ENCODE results near the gene FBXO31.
A peak's percentile ranks its signal among the peaks of the same experiment; 100 is the strongest.

FBXO31 gene

GRCh38 chr16:87323727-87324410 is 59.7 kb downstream of the FBXO31 start:
- DNase-seq = no peak

DNA sequence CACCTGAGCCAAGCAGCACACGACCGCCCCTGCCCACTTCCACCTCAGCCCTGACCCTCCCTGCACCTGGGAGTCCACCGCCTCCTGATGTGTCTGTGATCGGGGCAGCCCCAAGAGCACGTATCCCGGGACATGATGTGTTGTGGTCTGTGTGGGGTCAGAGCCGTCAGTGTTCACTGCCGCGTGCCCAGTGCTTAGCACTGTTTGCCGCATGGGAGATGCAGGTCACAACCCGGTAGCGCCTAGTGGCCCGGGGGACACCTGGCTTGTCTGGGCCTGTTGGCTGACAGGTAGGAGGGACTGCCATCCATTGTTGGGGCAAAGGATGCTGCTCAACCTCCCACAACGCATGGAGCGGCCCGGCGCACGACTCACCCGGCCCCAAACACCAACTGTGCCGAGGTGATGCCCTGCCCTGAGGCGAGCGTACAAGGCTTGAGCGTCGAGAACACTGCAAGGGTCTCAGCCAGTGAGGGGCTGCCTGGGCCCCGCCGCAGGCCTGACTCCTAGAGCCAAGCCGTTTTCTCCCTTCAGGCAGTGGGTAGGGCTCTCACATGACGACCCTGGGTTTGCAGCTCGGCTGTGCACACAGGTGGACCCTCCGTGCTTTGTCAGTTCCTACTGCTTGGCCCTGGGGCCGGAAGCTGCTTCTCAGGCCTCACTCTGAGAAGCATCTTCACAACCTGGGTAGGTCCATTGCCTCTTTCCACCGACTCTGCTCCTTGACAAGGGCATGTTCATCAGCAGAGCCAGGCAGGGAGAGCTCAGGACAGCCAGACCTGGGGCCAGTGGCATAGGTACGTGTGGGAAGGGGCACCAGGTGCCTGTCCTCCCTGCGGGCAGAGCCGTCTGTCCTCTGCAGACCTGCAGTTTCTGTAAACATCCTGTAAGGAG is 60.5 kb downstream of the FBXO31 start:
- DNase-seq = no peak

DNA sequence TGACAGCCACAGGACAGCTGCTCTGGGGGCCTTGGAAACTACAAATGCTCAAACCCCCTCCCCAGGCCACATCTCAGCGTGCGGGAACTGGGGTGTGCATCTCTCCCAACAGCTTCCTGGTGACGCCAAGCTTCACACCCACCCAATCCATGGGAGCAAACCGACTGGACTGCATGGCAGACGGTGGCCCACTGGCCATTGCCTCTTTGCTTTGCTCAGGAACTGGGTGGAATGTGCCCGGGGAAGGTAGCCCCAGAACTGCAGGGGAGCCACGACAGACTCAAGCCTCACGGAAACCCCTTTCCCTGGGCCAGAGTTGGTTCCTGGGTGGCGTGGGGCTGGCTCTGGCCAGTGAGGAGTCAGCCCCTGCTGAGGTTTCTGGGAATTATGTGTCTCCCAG is 61.2 kb downstream of the FBXO31 start:
- no peak for DNase-seq

GRCh38 chr16:87321336-87322107 is 62.1 kb downstream of the FBXO31 start:
- no peak for DNase-seq

DNA sequence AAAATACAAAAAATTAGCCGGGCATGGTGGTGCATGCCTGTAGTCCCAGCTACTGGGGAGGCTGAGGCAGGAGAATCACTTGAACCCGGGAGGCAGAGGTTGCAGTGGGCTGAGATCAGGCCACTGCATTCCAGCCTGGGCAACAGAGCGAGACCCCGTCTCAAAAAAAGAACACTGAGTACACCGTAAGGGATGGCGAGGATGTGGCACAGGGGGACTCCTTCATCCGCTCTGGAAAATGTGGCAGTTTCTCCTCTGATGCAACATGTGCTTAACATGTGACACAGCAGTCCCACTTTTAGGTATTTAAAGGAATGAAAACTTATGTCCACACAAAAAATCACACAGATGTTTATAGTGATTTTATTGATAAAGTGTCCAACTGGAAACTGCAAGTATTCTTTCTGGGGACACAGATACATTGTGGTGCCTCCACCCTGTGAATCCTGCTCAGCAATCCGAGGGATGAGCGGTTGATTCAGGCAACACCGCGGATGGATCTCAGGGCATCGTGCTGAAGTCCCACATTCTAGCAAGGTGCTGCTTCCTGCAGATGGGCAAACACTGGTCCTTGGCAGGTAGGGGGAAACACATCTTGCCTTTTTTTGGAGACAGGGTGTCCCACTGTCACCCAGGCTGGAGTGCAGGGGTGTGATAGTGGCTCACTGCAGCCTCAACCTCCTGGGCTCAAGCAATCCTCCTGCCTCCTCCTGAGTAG is 62.9 kb downstream of the FBXO31 start:
- DNase-seq = no peak

DNA sequence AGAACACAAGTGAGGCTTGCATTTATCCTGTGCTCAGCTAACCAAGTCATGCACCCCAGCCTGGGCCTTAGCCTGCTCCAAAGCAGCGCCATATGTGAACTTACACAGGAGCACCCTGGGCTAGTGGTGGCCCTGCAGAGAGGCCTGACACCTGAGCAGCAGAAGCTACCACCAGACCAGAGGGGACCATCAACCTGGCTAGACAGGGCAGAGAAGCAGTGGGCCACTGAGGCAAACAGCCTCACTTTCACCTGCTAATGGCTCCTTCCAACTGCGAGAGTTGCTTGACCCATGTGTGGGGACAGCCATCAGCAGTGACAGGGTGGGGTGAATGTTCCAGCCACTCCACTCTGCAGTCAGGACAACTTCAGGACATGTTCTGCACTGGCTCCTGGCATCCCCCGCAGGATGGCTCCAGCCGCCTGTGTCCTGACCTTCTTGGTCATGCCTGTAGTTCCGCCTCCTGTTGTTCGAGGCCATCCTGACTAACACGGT is 63.5 kb downstream of the FBXO31 start:
- no peak for DNase-seq

GRCh38 chr16:87319011-87319410 is 64.6 kb downstream of the FBXO31 start:
- DNase-seq = no peak

GRCh38 chr16:87317750-87318644 is 65.6 kb downstream of the FBXO31 start:
- peak; percentile 39 for DNase-seq

DNA sequence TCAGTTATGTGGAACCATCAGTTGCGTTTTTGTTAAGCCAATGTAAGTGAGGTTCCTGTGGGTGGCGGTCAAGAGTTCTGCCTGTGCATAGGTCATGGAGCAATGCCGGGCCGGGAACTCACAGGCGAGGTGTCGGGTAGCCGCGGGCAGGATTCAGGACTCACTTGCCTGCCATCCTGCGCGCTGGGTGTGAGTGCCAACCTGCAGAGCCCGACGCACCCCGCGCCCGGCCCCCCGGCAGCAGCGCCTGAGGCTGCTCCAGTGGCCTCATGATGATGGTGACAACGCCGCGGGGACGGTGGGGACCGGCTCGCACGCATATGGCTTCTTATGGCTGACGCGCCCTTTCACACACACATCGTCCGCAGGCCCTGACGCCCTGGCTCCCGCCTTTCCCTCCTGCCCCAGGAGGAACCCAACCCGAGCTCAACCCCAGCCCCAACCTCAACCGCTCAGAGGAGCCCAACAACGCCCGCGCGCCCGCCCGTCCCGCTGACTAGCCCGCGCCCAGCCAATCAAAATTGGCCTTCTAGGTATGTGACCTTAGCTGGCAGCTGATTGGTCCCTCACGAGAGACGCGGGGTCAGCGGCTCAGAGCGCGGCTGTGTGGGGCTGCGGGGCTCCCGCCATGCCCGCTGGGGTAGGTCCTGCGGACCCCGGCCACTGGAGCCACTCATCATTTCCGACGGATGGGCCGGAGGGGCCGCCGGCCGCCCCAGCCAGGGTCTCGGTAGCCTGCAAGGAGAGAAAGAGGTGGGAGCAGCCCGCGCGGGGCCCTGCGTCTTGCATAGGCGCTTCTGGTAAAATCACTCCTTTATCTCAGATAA is 66.4 kb downstream of the FBXO31 start, which contains the start of gene C16orf95:
Gene C16orf95, minus strand, starts transcription at position 470 of the 827 bp plus-strand sequence. Its CDS starts 150 bp downstream, at position 320.
- DNase-seq = peak; percentile 94

GRCh38 chr16:87316450-87316922 is 67.1 kb downstream of the FBXO31 start:
- DNase-seq = no peak

DNA sequence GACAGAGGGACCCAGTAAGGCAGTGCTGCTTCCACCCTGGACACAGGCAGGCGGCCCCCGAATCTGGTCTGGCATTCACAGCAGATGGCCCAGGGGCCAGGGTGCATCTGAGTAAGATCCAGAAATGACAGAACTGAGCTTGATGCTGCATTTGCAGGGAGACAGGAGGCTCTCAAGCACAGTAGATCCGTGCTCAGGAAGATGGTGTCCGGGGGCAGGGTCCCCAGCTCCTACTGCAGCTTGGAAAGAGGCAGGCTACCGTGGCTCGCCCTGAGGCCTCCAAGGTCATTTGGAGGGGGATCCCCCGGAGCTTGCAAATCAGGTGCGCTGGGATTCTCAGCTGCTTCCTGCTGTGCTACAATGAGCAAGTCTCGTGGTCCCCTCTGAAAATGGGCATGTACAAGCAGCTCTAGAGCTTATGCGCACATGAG is 68.6 kb downstream of the FBXO31 start:
- DNase-seq = no peak

DNA sequence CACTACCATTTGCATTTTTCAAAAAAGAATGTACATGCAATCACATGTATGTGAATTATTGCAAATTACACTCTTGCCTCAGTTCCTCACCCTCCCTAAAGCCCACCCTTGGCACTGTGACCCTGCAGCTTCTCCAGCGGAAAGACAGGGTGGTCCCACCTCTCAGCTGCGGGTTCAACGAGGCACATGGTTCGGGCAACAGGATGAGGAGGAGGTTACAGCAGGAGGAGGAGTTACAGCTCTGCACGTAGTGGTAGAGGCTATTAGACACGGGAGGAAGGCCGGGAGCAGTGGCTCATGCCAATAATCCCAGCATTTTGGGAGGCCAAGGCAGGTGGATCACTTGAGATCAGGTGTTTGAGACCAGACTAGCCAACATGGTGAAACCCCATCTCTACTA is 71.6 kb downstream of the FBXO31 start:
- no peak for DNase-seq

- DNase-seq = no peak
These were observed 72.2 kb downstream of the FBXO31 start for GRCh38 chr16:87311387-87311786.

GRCh38 chr16:87310610-87311009 is 73.0 kb downstream of the FBXO31 start:
- no peak for DNase-seq

DNA sequence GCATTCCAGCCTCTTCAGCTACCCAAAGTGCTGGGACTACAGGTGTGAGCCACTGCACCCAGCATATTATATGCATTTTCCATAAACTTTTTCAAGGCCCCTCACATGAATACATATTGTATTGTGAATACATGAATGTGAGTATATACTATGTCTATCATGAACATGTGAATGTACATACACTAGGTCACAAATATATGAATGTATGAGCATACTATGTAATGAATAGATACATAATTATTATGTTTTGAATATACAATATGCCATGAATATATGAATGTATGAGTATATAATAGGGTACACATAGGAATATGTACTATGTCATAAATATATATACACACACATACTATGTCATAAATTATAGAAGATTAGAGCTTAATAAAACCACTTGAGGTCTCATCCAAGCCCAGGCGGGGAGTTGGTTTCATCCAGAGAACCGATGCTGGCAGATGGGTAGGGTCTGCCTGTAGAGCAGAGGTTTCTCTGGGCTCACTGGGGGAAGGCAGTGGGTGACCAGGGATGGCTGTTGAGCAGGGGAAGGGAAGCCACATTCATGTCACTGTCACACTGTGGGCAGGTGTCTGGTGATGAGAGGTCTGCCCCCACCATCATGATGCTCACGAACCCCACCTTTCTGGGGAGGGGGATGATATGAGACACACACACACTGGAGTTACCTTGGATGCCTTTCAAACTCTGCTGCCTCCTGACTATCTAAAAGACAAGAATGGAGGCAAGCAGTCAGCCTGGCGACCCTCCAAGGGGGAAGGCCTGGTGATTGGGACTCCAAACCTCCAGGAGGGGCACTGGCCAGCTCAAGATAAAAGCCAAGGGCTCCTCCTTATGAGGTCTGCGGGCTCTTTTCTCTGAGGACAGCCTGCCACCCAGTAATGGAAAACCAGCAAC is 73.7 kb downstream of the FBXO31 start:
- no peak for DNase-seq

- no peak for DNase-seq
These were observed 74.8 kb downstream of the FBXO31 start for GRCh38 chr16:87308826-87309225.

GRCh38 chr16:87306516-87306915 is 77.1 kb downstream of the FBXO31 start:
- no peak for DNase-seq

- DNase-seq = no peak
These were observed 77.8 kb downstream of the FBXO31 start for GRCh38 chr16:87305505-87306391.
